Activated CD4-positive, CD25-positive, alpha-beta regulatory T cell treated with anti-CD3 and anti-CD28 coated beads, Interleukin-2, amount 50 U/mL, for 24 hours (primary cell): ENCODE measurements around the gene SLC17A1.

Source experiments
- ATAC-seq, 2 donors: fragments of 150-1000 bp; cut with Tn5 transposase; one replicate each; pipeline ENCODE4 v1.10.0; 2021; ENCODE audit warnings: mild to moderate bottlenecking in 1 of 2, moderate library complexity in 1 of 2

Gene SLC17A1

GRCh38 chr6:25832307-25832662 lies 433 bp upstream of the SLC17A1 start:
- ATAC-seq, result no peak

- ATAC-seq, result no peak
Observed at GRCh38 chr6:25830458-25830857, 1.4 kb downstream of the SLC17A1 start.

GRCh38 chr6:25829375-25829774 lies 2.5 kb downstream of the SLC17A1 start:
- no peak for ATAC-seq

GRCh38 chr6:25821341-25821740 lies 10.5 kb downstream of the SLC17A1 start:
- no peak for ATAC-seq

- ATAC-seq, result no peak
Observed at GRCh38 chr6:25816252-25816651, 15.6 kb downstream of the SLC17A1 start.

GRCh38 chr6:25815194-25815593 lies 16.7 kb downstream of the SLC17A1 start:
- no peak for ATAC-seq

- no peak for ATAC-seq
Observed at GRCh38 chr6:25804804-25805203, 27.0 kb downstream of the SLC17A1 start.

GRCh38 chr6:25801436-25801835 lies 30.4 kb downstream of the SLC17A1 start:
- no peak for ATAC-seq

GRCh38 chr6:25794784-25795183 lies 37.1 kb downstream of the SLC17A1 start:
- ATAC-seq, result no peak

- no peak for ATAC-seq
Observed at GRCh38 chr6:25793970-25794369, 37.9 kb downstream of the SLC17A1 start.

GRCh38 chr6:25792016-25792415 lies 39.8 kb downstream of the SLC17A1 start:
- no peak for ATAC-seq

GRCh38 chr6:25789475-25789874 lies 42.4 kb downstream of the SLC17A1 start:
- ATAC-seq, result no peak

GRCh38 chr6:25788305-25788922 lies 43.4 kb downstream of the SLC17A1 start:
- ATAC-seq, result no peak

GRCh38 chr6:25787428-25787827 lies 44.4 kb downstream of the SLC17A1 start:
- ATAC-seq, result no peak

GRCh38 chr6:25781134-25781533 lies 50.7 kb downstream of the SLC17A1 start:
- no peak for ATAC-seq

GRCh38 chr6:25777856-25778649 lies 53.8 kb downstream of the SLC17A1 start:
- ATAC-seq, result no peak

GRCh38 chr6:25777031-25777430 lies 54.8 kb downstream of the SLC17A1 start:
- no peak for ATAC-seq

GRCh38 chr6:25774120-25774715 lies 57.6 kb downstream of the SLC17A1 start:
- ATAC-seq, result no peak

- ATAC-seq, result no peak
Observed at GRCh38 chr6:25769983-25770382, 61.9 kb downstream of the SLC17A1 start.

- no peak for ATAC-seq
Observed at GRCh38 chr6:25768566-25768965, 63.3 kb downstream of the SLC17A1 start.

- ATAC-seq, result no peak
Observed at GRCh38 chr6:25764611-25765010, 67.2 kb downstream of the SLC17A1 start.

GRCh38 chr6:25757936-25758642 lies 73.8 kb downstream of the SLC17A1 start:
- ATAC-seq, result no peak
